HepG2 (cell line): Measurements from ENCODE around the gene FARSB. TPM values are rescaled to one million over a fixed set of nuclear protein-coding genes. Genes with fewer than 3 reads are reported as not detected.

ENCODE experiments used
- ATF7 ChIP-seq, 2 experiments: fragments of 450-650 bp in 1 of 2; sonication (generic) in 1 of 2; formaldehyde crosslinking in 1 of 2; IDR thresholded peaks; 2 replicates each; pipeline versions ENCODE4 v1.4.0 to v1.6.1; 2016 to 2020; ENCODE audit warnings: antibody characterized with exemption in 1 of 2, mild to moderate bottlenecking in 1 of 2, missing genetic modification reagents in 1 of 2
- EED ChIP-seq: sonication (generic); formaldehyde crosslinking; IDR thresholded peaks from 2 replicates; pipeline ENCODE4 v1.5.0; 2020; ENCODE audit warnings: mild to moderate bottlenecking, missing genetic modification reagents
- FLYWCH1 ChIP-seq: sonication (generic); formaldehyde crosslinking; IDR thresholded peaks from 2 replicates; pipeline ENCODE4 v1.8.1; 2023; ENCODE audit warnings: mild to moderate bottlenecking, missing genetic modification reagents
- HMG20A ChIP-seq: IDR thresholded peaks from 2 replicates; pipeline ENCODE4 v1.6.1; 2016; ENCODE audit warnings: borderline replicate concordance
- JDP2 ChIP-seq: sonication (generic); formaldehyde crosslinking; IDR thresholded peaks from 2 replicates; pipeline ENCODE4 v1.8.1; 2022; ENCODE audit warnings: missing genetic modification reagents, borderline replicate concordance
- KLF6 ChIP-seq: IDR thresholded peaks from 2 replicates; pipeline ENCODE4 v1.8.0; 2016; ENCODE audit warnings: missing biosample characterization, missing genetic modification reagents
- KLF9 ChIP-seq: IDR thresholded peaks from 2 replicates; pipeline ENCODE4 v1.6.1; 2016; ENCODE audit warnings: low read depth
- MAFG ChIP-seq: sonication (generic); formaldehyde crosslinking; IDR thresholded peaks from 2 replicates; pipeline ENCODE4 v1.5.1; 2020; ENCODE audit warnings: mild to moderate bottlenecking, missing genetic modification reagents
- NR2F2 ChIP-seq: IDR thresholded peaks from 2 replicates; pipeline ENCODE4 v1.6.1; 2012; ENCODE audit warnings: low read depth, inconsistent platforms, borderline replicate concordance
- SRY ChIP-seq: sonication (generic); formaldehyde crosslinking; IDR thresholded peaks from 2 replicates; pipeline ENCODE4 v1.8.0; 2022; ENCODE audit warnings: mild to moderate bottlenecking, missing genetic modification reagents
- TAF1 ChIP-seq: sonication (generic); formaldehyde crosslinking; IDR thresholded peaks from 2 replicates; pipeline ENCODE4 v1.4.0; 2020; ENCODE audit warnings: missing genetic modification reagents
- ZNF10 ChIP-seq: sonication (generic); formaldehyde crosslinking; IDR thresholded peaks from 2 replicates; pipeline ENCODE4 v1.4.0; 2020; ENCODE audit warnings: mild to moderate bottlenecking, low read depth, missing genetic modification reagents, borderline replicate concordance
- ZNF367 ChIP-seq: sonication (generic); formaldehyde crosslinking; IDR thresholded peaks from 2 replicates; pipeline ENCODE4 v1.4.0; 2020; ENCODE audit warnings: missing genetic modification reagents, borderline replicate concordance
- ZNF644 ChIP-seq: IDR thresholded peaks from 2 replicates; pipeline ENCODE4 v1.6.1; 2016; ENCODE audit warnings: low read depth
- ZNF790 ChIP-seq: sonication (generic); formaldehyde crosslinking; IDR thresholded peaks from 2 replicates; pipeline ENCODE4 v1.8.0; 2022; ENCODE audit warnings: missing genetic modification reagents, mild to moderate bottlenecking, borderline replicate concordance
- ZNF850 ChIP-seq: sonication (generic); formaldehyde crosslinking; conservative IDR thresholded peaks from 2 replicates; pipeline ENCODE4 v1.9.0; 2021; ENCODE audit warnings: mild to moderate bottlenecking, missing genetic modification reagents
- ZSCAN9 ChIP-seq: IDR thresholded peaks from 2 replicates; pipeline ENCODE4 v1.6.1; 2016; ENCODE audit warnings: borderline replicate concordance
- polyA plus RNA-seq, 8 experiments: library from polyadenylated mRNA; depleted of rRNA in 3 of 8; stranded (reverse) in 7 of 8; unstranded in 1 of 8; fragments of >200 nt; fragmentation: Illumina TruSeq in 4 of 8; extraction: Trizol in 4 of 8; gene quantifications; 2 replicates each; pipeline versions ENCODE4 v1.2.1 to v1.2.3, GENCODE V29; 2011 to 2016; ENCODE audit warnings: low read depth in 4 of 8, missing spikeins in 1 of 8, mixed read lengths in 1 of 8; ENCODE audit not compliant: insufficient read depth in 1 of 8
- total RNA-seq, 5 experiments: library from RNA; depleted of rRNA; stranded (reverse); fragments of >200 nt; fragmentation: Illumina TruSeq; extraction: Trizol; gene quantifications; 2 replicates each; pipeline ENCODE4 v1.2.3, GENCODE V29; 2016; ENCODE audit warnings: low read depth in 1 of 5
- TF ChIP-seq, protein P1 (sequence below): sonication (generic); formaldehyde crosslinking; IDR thresholded peaks from 2 replicates; pipeline ENCODE4 v1.8.0; 2022; ENCODE audit warnings: low read depth, missing genetic modification reagents
- TF ChIP-seq, protein P2 (sequence below): IDR thresholded peaks from 2 replicates; pipeline ENCODE4 v1.4.0; 2020; ENCODE audit warnings: mild to moderate bottlenecking, missing genetic modification reagents
- TF ChIP-seq, protein P3 (sequence below): sonication (generic); formaldehyde crosslinking; IDR thresholded peaks from 2 replicates; pipeline ENCODE4 v1.4.0; 2020; ENCODE audit warnings: missing genetic modification reagents, mild to moderate bottlenecking, borderline replicate concordance

The FARSB gene
- total and polyA plus RNA-seq, 2 of the 13 experiments (the other 11 are each of a cell fraction or from before 2014, with no cell fraction given): 23.3 to 45.9 TPM

DNA sequence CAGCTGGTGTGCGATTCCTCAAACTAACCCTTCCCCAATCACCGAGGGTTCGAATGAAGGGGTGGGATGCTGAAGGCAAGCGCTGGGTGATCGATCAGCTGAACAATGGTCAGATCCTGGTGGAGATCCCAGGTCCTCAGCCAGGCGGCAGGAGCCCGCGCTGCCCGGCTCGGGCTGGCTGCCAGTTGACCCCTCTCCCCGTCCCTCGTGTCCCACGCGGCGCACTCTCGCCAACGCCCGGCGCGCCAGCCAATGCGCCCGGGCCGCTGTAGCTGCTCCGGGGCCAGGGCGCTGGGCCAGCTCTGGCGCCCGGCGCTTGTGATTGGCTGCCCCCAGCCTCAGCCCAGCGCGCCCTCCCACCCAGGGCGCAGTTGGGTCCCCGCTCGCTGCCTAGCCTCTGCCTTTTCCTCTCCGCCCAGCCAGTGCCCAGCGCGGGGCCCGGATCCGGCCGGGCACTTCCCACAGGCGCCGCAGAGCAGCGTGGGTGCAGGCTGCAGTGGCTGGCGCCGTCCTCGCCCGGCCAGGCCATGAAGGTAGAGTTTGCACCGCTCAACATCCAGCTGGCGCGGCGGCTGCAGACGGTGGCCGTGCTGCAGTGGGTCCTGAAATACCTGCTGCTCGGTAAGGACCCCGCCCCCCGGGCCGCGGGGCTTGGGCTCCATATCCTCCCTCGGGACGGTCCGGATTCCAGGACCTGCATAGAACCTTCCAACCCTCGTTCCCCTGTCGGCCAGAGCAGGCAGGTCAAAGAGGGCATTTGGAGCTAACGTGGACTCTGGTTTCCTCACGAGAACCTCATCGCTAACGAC is 15.6 kb upstream of the FARSB start, which contains the start of gene MOGAT1 (continued):
- TF ChIP-seq, protein P1, sequence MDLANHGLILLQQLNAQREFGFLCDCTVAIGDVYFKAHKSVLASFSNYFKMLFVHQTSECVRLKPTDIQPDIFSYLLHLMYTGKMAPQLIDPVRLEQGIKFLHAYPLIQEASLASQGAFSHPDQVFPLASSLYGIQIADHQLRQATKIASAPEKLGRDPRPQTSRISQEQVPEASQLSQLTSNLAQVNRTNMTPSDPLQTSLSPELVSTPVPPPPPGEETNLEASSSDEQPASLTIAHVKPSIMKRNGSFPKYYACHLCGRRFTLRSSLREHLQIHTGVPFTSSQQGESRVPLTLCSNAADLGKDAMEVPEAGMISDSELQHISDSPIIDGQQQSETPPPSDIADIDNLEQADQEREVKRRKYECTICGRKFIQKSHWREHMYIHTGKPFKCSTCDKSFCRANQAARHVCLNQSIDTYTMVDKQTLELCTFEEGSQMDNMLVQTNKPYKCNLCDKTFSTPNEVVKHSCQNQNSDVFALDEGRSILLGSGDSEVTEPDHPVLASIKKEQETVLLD (CRISPR knock-in tag): peak; percentile 58
- no peak for TF ChIP-seq ZNF644
- no peak for TF ChIP-seq JDP2 (CRISPR knock-in tag)
- peak; percentile 92 for TF ChIP-seq KLF6 (CRISPR knock-in tag)
- no peak for TF ChIP-seq MAFG (CRISPR knock-in tag)
- no peak for TF ChIP-seq HMG20A (CRISPR knock-in tag)
- peak; percentile 92; the same call in 1 of the 2 replicates for TF ChIP-seq ZNF790
- no peak for TF ChIP-seq NR2F2
- TF ChIP-seq, protein P2, sequence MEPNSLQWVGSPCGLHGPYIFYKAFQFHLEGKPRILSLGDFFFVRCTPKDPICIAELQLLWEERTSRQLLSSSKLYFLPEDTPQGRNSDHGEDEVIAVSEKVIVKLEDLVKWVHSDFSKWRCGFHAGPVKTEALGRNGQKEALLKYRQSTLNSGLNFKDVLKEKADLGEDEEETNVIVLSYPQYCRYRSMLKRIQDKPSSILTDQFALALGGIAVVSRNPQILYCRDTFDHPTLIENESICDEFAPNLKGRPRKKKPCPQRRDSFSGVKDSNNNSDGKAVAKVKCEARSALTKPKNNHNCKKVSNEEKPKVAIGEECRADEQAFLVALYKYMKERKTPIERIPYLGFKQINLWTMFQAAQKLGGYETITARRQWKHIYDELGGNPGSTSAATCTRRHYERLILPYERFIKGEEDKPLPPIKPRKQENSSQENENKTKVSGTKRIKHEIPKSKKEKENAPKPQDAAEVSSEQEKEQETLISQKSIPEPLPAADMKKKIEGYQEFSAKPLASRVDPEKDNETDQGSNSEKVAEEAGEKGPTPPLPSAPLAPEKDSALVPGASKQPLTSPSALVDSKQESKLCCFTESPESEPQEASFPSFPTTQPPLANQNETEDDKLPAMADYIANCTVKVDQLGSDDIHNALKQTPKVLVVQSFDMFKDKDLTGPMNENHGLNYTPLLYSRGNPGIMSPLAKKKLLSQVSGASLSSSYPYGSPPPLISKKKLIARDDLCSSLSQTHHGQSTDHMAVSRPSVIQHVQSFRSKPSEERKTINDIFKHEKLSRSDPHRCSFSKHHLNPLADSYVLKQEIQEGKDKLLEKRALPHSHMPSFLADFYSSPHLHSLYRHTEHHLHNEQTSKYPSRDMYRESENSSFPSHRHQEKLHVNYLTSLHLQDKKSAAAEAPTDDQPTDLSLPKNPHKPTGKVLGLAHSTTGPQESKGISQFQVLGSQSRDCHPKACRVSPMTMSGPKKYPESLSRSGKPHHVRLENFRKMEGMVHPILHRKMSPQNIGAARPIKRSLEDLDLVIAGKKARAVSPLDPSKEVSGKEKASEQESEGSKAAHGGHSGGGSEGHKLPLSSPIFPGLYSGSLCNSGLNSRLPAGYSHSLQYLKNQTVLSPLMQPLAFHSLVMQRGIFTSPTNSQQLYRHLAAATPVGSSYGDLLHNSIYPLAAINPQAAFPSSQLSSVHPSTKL: peak; percentile 79
- peak; percentile 85; the same call in 1 of the 2 replicates for TF ChIP-seq ZSCAN9
- no peak; the same call in 1 of the 2 replicates for TF ChIP-seq FLYWCH1
- TF ChIP-seq TAF1 (CRISPR knock-in tag): peak; percentile 96
- no peak for TF ChIP-seq ATF7 (IDR thresholded peaks at IDR 0.05)
- TF ChIP-seq ATF7 (CRISPR knock-in tag; IDR thresholded peaks at IDR 0.05): peak; percentile 79; the same call in 1 of the 2 replicates
- TF ChIP-seq EED (CRISPR knock-in tag): peak; percentile 88
- TF ChIP-seq SRY: 0 out of 2 replicates have a peak, but pooled peaks have one; percentile 77
- TF ChIP-seq ZNF10 (CRISPR knock-in tag): peak; percentile 51; the same call in 1 of the 2 replicates
- no peak for TF ChIP-seq ZNF850 (CRISPR knock-in tag)
- TF ChIP-seq, protein P3, sequence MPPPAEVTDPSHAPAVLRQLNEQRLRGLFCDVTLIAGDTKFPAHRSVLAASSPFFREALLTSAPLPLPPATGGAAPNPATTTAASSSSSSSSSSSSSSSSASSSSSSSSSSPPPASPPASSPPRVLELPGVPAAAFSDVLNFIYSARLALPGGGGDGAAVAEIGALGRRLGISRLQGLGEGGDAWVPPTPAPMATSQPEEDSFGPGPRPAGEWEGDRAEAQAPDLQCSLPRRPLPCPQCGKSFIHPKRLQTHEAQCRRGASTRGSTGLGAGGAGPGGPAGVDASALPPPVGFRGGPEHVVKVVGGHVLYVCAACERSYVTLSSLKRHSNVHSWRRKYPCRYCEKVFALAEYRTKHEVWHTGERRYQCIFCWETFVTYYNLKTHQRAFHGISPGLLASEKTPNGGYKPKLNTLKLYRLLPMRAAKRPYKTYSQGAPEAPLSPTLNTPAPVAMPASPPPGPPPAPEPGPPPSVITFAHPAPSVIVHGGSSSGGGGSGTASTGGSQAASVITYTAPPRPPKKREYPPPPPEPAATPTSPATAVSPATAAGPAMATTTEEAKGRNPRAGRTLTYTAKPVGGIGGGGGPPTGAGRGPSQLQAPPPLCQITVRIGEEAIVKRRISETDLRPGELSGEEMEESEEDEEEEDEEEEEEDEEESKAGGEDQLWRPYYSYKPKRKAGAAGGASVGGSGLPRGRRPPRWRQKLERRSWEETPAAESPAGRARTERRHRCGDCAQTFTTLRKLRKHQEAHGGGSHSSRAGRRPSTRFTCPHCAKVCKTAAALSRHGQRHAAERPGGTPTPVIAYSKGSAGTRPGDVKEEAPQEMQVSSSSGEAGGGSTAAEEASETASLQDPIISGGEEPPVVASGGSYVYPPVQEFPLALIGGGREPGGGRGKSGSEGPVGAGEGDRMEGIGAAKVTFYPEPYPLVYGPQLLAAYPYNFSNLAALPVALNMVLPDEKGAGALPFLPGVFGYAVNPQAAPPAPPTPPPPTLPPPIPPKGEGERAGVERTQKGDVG (CRISPR knock-in tag): peak; percentile 89
- TF ChIP-seq KLF9 (CRISPR knock-in tag): no peak
- TF ChIP-seq ZNF367: peak; percentile 26; the same call in 1 of the 2 replicates
